Prostate gland (tissue), 2 donors: ENCODE measurements around the gene CAVIN4.
A peak's percentile ranks its signal among the peaks of the same experiment; 100 is the strongest.

Experiments used
- CTCF ChIP-seq, 4 experiments: fragments of 200-600 bp in 2 of 4; fragments of 450-650 bp in 2 of 4; sonication (generic) in 2 of 4; IDR thresholded peaks; 1 replicate in 3 of 4; 2 replicates in 1 of 4; pipeline ENCODE4 v1.5.1; 2016 to 2019; ENCODE audit warnings: antibody characterized with exemption in 4 of 4, mild to moderate bottlenecking in 2 of 4, moderate library complexity in 2 of 4
- POLR2A ChIP-seq: fragments of 450-650 bp; IDR thresholded peaks from one replicate; pipeline ENCODE4 v1.6.1; 2016; ENCODE audit warnings: antibody characterized with exemption, mild to moderate bottlenecking

GRCh38 chr9:100595391-100596199 lies 17.7 kb downstream of the CAVIN4 start:
- TF ChIP-seq POLR2A (no peak), CTCF (IDR thresholded peaks at IDR 0.05) (peak; percentile 57 to 81 (median 74))
